Left lung (tissue), 10 donors: Measurements from ENCODE around the gene PRXL2B. TPM values are rescaled to one million over a fixed set of nuclear protein-coding genes. Genes with fewer than 3 reads are reported as not detected.

Experiments used
- ATAC-seq: fragments of 200-7000 bp; cut with Tn5 transposase; one replicate; pipeline ENCODE4 v1.9.1; 2020; ENCODE audit warnings: moderate library complexity
- DNase-seq, 4 donors: peaks; one replicate each; pipeline ENCODE4 v3.0.0-alpha.2; 2013 to 2020
- H3K27ac ChIP-seq, 2 donors: fragments of 200-600 bp; sonication (generic) in 1 of 2; one replicate each; pipeline versions ENCODE4 v1.5.0 to v1.8.0; 2020 to 2021
- H3K27me3 ChIP-seq, 2 donors: fragments of 200-600 bp; sonication (generic) in 1 of 2; one replicate each; pipeline versions ENCODE4 v1.5.0 to v1.8.0; 2020 to 2021
- H3K36me3 ChIP-seq, 2 donors: fragments of 200-600 bp; sonication (generic) in 1 of 2; one replicate each; pipeline versions ENCODE4 v1.5.0 to v1.8.0; 2020 to 2021
- H3K4me1 ChIP-seq, 2 donors: fragments of 200-600 bp; one replicate each; pipeline ENCODE4 v1.8.0; 2021
- H3K4me3 ChIP-seq, 2 donors: fragments of 200-600 bp; sonication (generic) in 1 of 2; one replicate each; pipeline versions ENCODE4 v1.5.0 to v1.8.0; 2020 to 2021; ENCODE audit warnings: mild to moderate bottlenecking in 1 of 2
- H3K9me3 ChIP-seq, 2 donors: fragments of 200-600 bp; sonication (generic) in 1 of 2; one replicate each; pipeline versions ENCODE4 v1.5.0 to v1.8.0; 2020 to 2021
- intact Hi-C, 2 donors: fragments of 100-400 bp; cut with DNase I; formaldehyde crosslinking; loops; one replicate each; pipeline versions ENCODE4 v1.11.2 to v1.14.2; 2022
- polyA plus RNA-seq, 6 donors: library from polyadenylated mRNA; unstranded; fragments of 120-200 nt; gene quantifications; one replicate each; pipeline ENCODE4 v1.2.1, GENCODE V29; 2013; ENCODE audit not compliant: insufficient read length in 6 of 6
- total RNA-seq, 2 donors: library from RNA; stranded (reverse); fragmentation: NEBNext Ultra II Directional; extraction: Animal tissue kit (Norgen Biotek cat#: 25700); gene quantifications; one replicate each; pipeline ENCODE4 v1.2.1, GENCODE V29; 2021
- TF ChIP-seq, protein P1 (sequence below), 2 donors: fragments of 200-600 bp; sonication (generic) in 1 of 2; IDR thresholded peaks; one replicate each; pipeline versions ENCODE4 v1.5.0 to v1.8.0; 2021; ENCODE audit warnings: antibody characterized with exemption in 2 of 2
- donor health status: DM: no; HTN: yes; CAD: no.
- donor health status: DM: no; HTN: no; CAD: no.

The PRXL2B gene
- total and polyA plus RNA-seq, 8 donors = 33.2 to 62.5 (median 45.4) TPM

DNA sequence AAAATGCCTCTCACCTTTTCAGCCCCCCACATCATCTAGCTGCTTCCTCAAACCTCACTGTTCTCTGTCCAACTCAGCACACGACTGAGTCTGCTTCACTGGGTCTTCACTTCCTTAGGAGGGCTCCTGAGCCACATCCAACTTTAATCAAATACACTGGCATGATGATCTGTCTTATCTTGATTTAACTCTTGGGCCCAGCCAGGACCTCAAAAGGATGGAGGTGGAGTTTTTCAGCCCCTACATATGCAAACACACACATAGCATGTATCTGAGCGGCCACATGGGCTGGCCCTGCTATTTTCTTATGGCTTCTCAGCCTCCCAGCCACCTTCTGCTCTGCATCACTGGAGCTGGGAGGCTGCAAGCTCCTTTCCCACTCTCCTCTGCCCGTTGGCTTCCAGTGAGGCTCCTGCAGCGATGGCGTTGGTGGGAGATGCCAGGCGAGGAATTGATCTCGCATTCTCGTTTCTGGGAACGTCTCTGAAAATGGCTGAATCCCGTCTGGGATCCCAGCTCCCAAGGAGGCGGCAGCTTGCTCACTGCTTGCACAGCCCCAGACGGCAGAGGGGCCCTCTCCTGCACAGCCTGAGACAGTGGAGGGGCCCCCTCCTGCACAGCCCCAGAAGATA is 1.8 kb upstream of the PRXL2B start:
- H3K4me1 ChIP-seq = peaks cover 21 to 60% of the 10 kb centered on the region in 2 donors

DNA sequence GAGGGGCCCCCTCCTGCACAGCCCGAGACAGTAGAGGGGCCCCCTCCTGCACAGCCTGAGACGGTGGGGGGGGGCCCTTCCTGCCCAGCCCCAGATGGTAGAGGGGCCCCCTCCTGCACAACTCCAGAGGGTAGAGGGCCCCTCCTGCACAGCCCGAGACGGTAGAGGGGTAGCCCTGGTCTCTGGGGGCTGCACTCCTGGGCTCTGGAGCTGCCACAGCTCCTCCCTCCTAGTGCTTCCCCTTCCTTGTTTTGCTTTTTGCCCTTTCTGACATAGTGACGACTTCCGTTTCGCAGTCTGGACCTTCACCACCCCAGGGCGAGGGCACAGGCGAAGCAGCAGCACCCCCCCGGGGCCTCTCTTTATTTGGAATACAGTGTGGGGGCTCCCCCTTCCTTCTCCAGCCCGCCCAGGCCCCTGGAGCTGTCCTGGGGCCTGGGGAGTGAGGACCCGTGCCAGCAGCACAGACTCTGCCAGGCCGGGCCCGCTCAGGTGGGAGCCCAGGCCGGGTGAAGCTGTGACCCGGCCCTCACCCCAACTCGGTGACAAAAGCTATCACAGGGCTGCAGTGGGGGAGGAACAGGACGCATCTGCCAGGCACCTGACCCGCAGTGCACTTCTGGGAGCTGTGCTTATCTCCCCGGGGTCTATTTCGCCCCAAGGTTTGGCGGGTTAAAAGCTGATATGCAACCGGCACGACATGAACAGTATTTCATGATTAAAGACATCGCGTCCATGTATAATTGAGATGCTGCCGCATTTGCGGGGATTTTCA is 1.1 kb upstream of the PRXL2B start:
- H3K4me1 ChIP-seq = peaks cover 21 to 59% of the 10 kb centered on the region in 2 donors
- peak; percentile 42 to 87 (median 72) for DNase-seq
- TF ChIP-seq, protein P1, sequence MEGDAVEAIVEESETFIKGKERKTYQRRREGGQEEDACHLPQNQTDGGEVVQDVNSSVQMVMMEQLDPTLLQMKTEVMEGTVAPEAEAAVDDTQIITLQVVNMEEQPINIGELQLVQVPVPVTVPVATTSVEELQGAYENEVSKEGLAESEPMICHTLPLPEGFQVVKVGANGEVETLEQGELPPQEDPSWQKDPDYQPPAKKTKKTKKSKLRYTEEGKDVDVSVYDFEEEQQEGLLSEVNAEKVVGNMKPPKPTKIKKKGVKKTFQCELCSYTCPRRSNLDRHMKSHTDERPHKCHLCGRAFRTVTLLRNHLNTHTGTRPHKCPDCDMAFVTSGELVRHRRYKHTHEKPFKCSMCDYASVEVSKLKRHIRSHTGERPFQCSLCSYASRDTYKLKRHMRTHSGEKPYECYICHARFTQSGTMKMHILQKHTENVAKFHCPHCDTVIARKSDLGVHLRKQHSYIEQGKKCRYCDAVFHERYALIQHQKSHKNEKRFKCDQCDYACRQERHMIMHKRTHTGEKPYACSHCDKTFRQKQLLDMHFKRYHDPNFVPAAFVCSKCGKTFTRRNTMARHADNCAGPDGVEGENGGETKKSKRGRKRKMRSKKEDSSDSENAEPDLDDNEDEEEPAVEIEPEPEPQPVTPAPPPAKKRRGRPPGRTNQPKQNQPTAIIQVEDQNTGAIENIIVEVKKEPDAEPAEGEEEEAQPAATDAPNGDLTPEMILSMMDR (IDR thresholded peaks at IDR 0.05) = no peak
- peaks cover 0 to 10% of the 10 kb centered on the region in 2 donors for H3K27me3 ChIP-seq
- intact Hi-C loops = no loop called here
- H3K27ac ChIP-seq = peak overlapping the region; percentile 97 to 98
- H3K9me3 ChIP-seq = no peaks in the 10 kb centered on the region
- H3K4me3 ChIP-seq = peak overlapping the region; percentile 82 to 87
- peak; percentile 43 for ATAC-seq
- peaks cover 0 to 17% of the 10 kb centered on the region in 2 donors for H3K36me3 ChIP-seq

More for the DNA sequence above, 1.8 kb upstream of the PRXL2B start:
- ATAC-seq (no peak), DNase-seq (no peak)
- peak overlapping the region; percentile 97 to 98 for H3K27ac ChIP-seq
- intact Hi-C loops = no loop called here
- TF ChIP-seq, protein P1 (IDR thresholded peaks at IDR 0.05) = no peak
- H3K9me3 ChIP-seq = no peaks in the 10 kb centered on the region
- peaks cover 0 to 14% of the 10 kb centered on the region in 2 donors for H3K36me3 ChIP-seq
- H3K27me3 ChIP-seq = peaks cover 0 to 10% of the 10 kb centered on the region in 2 donors
- peak overlapping the region in 1 of 2 donors; percentile 82 for H3K4me3 ChIP-seq

DNA sequence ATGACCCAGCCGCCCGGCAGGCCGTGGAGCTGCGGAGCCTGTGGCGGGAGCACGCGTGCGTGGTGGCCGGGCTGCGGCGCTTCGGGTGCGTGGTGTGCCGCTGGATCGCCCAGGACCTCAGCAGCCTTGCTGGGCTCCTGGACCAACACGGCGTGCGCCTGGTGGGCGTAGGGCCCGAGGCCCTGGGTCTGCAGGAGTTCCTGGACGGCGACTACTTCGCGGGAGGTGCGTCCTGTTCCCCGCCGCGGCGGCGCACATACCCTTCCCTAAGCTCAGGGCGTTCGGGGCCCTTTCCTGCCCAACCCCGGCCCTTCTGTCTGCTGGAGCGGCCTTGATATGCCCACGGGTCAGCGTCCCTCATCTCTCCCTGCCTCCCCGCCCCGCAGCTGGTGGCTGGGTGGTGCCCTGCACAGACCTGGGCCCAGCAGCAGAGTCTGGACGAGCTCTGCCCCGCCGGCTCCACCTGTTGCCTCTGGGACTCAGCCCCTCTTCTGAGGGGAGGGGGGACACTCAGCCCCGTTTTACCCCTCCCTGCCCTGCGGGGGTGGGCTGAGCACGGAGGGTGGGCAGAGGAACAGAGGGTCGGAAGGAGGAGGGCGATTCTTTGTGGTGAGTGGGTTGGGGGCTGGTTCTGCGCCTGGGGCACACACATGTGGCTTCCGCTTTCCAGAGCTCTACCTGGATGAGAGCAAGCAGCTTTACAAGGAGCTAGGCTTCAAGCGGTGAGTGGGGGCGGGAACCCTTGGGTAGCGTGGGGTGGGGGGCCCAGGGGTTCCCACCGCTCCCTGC is 688 bp downstream of the PRXL2B start:
- peaks cover 21 to 44% of the 10 kb centered on the region in 2 donors for H3K4me1 ChIP-seq
- H3K4me3 ChIP-seq = peak overlapping the region; percentile 75 to 82
- H3K27ac ChIP-seq = peak overlapping the region in 1 of 2 donors; percentile 98
- peaks cover 0 to 10% of the 10 kb centered on the region in 2 donors for H3K27me3 ChIP-seq
- intact Hi-C loops = no loop called here
- peak in 1 of 4 donors; percentile 89 for DNase-seq
- ATAC-seq = no peak
- no peaks in the 10 kb centered on the region for H3K9me3 ChIP-seq
- H3K36me3 ChIP-seq = peaks cover 0 to 17% of the 10 kb centered on the region in 2 donors
- TF ChIP-seq, protein P1 (IDR thresholded peaks at IDR 0.05) = no peak

DNA sequence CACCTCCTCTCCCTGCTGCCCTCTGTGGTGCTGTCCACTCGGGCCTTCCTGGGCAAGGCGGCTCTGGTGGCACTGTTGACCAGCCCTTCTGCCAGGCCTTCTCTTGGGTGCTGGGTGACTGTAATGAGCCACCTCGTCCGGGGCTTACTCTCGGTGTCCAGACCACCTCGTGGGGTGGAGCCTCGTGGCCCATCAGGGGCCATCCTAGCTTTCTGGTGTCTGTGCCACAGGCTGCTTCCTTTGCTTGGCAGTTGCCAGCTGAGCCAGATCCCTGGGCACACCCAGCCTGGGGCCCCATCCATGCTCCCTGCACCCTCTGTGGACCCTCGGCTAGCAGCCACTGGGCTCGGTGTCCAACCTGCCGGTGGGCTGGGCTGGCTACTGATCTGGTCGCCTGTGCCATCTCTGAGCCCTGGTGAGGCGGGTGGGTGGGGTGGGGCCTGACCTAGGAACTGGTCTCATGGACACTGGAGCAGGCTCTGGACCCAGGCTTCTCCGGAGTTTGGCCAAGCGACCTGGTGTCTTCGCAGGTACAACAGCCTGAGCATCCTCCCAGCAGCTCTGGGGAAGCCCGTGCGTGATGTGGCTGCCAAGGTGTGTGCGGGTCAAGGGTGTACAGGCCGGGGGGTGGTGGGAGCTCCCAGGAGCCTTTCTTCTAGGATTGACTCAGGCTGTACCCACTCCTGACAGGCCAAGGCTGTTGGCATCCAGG is 1.4 kb downstream of the PRXL2B start:
- Histone ChIP-seq H3K27me3 (peaks cover 0 to 10% of the 10 kb centered on the region in 2 donors), H3K36me3 (peaks cover 0 to 17% of the 10 kb centered on the region in 2 donors), H3K27ac (no peak overlapping the region), H3K4me3 (peak overlapping the region; percentile 75 to 82), H3K4me1 (peaks cover 21 to 41% of the 10 kb centered on the region in 2 donors), H3K9me3 (no peaks in the 10 kb centered on the region)
- TF ChIP-seq, protein P1 (IDR thresholded peaks at IDR 0.05) = no peak
- intact Hi-C loops = no loop called here
- DNase-seq (peak in 1 of 4 donors; percentile 79), ATAC-seq (no peak)
